ENCODE measurements around the gene CNPY3.

Gene CNPY3

DNA sequence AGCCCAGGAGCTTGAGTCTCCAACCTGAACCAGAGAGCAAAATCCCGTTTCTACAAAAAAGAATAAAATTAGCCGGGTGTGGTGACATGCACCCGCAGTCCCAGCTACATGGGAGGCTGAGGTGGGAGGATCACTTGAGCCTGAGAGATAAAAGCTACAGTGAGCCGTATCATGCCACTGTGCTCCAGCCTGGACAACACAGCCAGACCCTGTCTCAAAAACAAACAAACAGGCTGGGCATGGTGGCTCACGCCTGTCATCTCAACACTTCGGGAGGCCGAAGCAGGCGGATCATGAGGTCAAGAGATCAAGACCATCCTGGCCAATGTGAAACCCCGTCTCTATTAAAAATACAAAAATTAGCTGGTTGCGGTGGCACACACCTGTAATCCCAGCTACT is 24.8 kb upstream of the CNPY3 start:
- DNase-seq (ENCODE audit: low read depth, low spot score): no peak
- TF ChIP-seq CTCF (IDR thresholded peaks at IDR 0.05; ENCODE audit: low read depth, low read length): no peak
- H3K4me3 ChIP-seq (ENCODE audit: low read depth, low read length): no peak overlapping the region
- in situ Hi-C loops (cut with HindIII; ENCODE audit: low sequenced_read_pairs): no loop called here

- no peak for DNase-seq (ENCODE audit: low read depth, low spot score)
- in situ Hi-C loops (cut with HindIII; ENCODE audit: low sequenced_read_pairs): no loop called here
Measured at GRCh38 chr6:42907336-42907735, 21.9 kb upstream of the CNPY3 start.

DNA sequence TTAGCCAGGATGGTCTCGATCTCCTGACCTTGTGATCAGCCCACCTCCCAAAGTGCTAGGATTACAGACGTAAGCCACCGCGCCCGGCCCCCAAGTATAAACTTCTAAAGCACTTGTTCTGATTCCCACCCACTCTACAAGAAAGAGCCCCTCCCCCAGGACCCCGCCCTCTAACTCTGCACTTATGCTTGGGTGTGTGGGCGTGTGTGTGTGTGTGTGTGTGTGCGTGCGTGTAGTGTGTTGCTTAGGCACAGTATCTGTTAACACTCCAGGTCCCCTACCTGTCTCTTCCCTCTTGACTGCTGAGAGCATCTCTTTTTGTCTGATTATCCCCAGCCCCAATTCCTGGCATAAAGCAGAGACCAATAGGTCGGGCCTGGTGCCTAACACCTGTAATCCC is 19.4 kb upstream of the CNPY3 start:
- TF ChIP-seq CTCF (IDR thresholded peaks at IDR 0.05; ENCODE audit: low read depth, low read length): no peak
- no peak for DNase-seq (ENCODE audit: low read depth, low spot score)
- in situ Hi-C loops (cut with HindIII; ENCODE audit: low sequenced_read_pairs): no loop called here
- H3K4me3 ChIP-seq (ENCODE audit: low read depth, low read length): no peak overlapping the region

More at GRCh38 chr6:42907336-42907735, 21.9 kb upstream of the CNPY3 start:
- TF ChIP-seq CTCF (IDR thresholded peaks at IDR 0.05; ENCODE audit: low read depth, low read length): no peak
- H3K4me3 ChIP-seq (ENCODE audit: low read depth, low read length): no peak overlapping the region

- peak overlapping the region; percentile 7 for H3K4me3 ChIP-seq (ENCODE audit: low read depth, low read length)
- in situ Hi-C loops (cut with HindIII; ENCODE audit: low sequenced_read_pairs): no loop called here
- DNase-seq (ENCODE audit: low read depth, low spot score): no peak
- no peak for TF ChIP-seq CTCF (IDR thresholded peaks at IDR 0.05; ENCODE audit: low read depth, low read length)
Measured at GRCh38 chr6:42911171-42912021, 17.9 kb upstream of the CNPY3 start.

- DNase-seq (ENCODE audit: low read depth, low spot score): no peak
- no peak for TF ChIP-seq CTCF (IDR thresholded peaks at IDR 0.05; ENCODE audit: low read depth, low read length)
- H3K4me3 ChIP-seq (ENCODE audit: low read depth, low read length): no peak overlapping the region
- in situ Hi-C loops (cut with HindIII; ENCODE audit: low sequenced_read_pairs): no loop called here
Measured at GRCh38 chr6:42914546-42914945, 14.7 kb upstream of the CNPY3 start.

DNA sequence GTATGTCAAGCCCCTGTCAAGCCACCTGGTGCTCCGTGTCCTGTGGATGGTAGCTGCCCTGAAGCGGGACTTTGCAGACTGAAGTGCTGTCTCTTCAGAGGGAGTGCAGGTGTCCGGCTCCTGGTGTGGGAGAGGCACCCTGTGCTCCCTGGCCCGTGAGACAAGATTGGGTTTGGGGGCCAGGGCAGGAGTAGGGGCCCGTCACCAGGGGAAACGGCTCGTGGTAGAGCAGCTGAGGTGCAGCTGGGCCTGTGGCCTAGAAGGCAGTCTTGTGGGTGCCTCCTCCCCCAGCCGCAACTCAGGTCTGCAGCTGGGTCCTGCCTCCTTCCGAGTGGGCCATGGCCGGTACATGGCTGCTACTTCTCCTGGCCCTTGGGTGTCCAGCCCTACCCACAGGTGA is 13.5 kb upstream of the CNPY3 start, which contains the start of gene PTCRA:
TSS of gene PTCRA (plus strand) at position 322 of the 400 bp plus-strand sequence. CDS start at position 339, 17 bp downstream.
- in situ Hi-C loops (cut with HindIII; ENCODE audit: low sequenced_read_pairs): no loop called here
- DNase-seq (ENCODE audit: low read depth, low spot score): no peak
- no peak within 1 kb of the TSS for H3K4me3 ChIP-seq (ENCODE audit: low read depth, low read length)
- no peak for TF ChIP-seq CTCF (IDR thresholded peaks at IDR 0.05; ENCODE audit: low read depth, low read length)

All from astrocyte of the spinal cord (primary cell).